GM13976 (cell line): ENCODE measurements around the gene MUC16.

Source experiments
- DNase-seq: peaks from one replicate; pipeline ENCODE4 v3.0.0; 2012; ENCODE audit warnings: low spot score
- CTCF ChIP-seq: IDR thresholded peaks from 2 replicates; pipeline ENCODE4 v1.5.1; 2012; ENCODE audit warnings: borderline replicate concordance, mild to moderate bottlenecking; ENCODE audit not compliant: insufficient read depth; ENCODE audit errors: extremely low read depth, missing control alignments, control extremely low read depth
- in situ Hi-C: fragments of 300-500 bp; cut with MboI; formaldehyde crosslinking; loops from one replicate; pipeline ENCODE4 v1.12.0; 2022; ENCODE audit warnings: low sequenced_read_pairs, mixed read lengths, inconsistent platforms; ENCODE audit not compliant: unreplicated experiment

The MUC16 gene

GRCh38 chr19:8965887-8966286 is 44.3 kb downstream of the MUC16 start:
- no peak for DNase-seq
- in situ Hi-C loops, result no loop called here
- no peak for TF ChIP-seq CTCF
